Measurements from ENCODE around the gene LAMC3.

- no peak for TF ChIP-seq POLR2A (IDR thresholded peaks at IDR 0.05; ENCODE audit: low read depth, low read length)
- TF ChIP-seq POLR2AphosphoS5 (IDR thresholded peaks at IDR 0.05; ENCODE audit: low read depth, low read length): no peak
These were observed 102.9 kb downstream of the LAMC3 start for GRCh38 chr9:131111854-131112311.
